K562 (cell line): Measurements from ENCODE around the gene TRUB2. TPM values are rescaled to one million over a fixed set of nuclear protein-coding genes. Genes with fewer than 3 reads are reported as not detected.

ENCODE experiments used
- CBFA2T2 ChIP-seq: fragments of 450-650 bp; conservative IDR thresholded peaks from 2 replicates; pipeline ENCODE4 v1.6.1; 2017; ENCODE audit warnings: mild to moderate bottlenecking
- CBX1 ChIP-seq: sonication (generic); IDR thresholded peaks from 2 replicates; pipeline ENCODE4 v1.6.1; 2016; ENCODE audit warnings: antibody characterized with exemption, low read depth, mild to moderate bottlenecking
- CREM ChIP-seq: IDR thresholded peaks from 2 replicates; pipeline ENCODE4 v1.6.1; 2014; ENCODE audit warnings: antibody characterized with exemption, low read depth
- KAT7 ChIP-seq: sonication (generic); formaldehyde crosslinking; IDR thresholded peaks from 2 replicates; pipeline ENCODE4 v1.8.0; 2022; ENCODE audit warnings: missing genetic modification reagents, mild to moderate bottlenecking, borderline replicate concordance
- KAT8 ChIP-seq: fragments of 450-650 bp; IDR thresholded peaks from 2 replicates; pipeline ENCODE4 v1.6.1; 2016; ENCODE audit warnings: low read depth, mild to moderate bottlenecking
- NFATC3 ChIP-seq: fragments of 450-650 bp; IDR thresholded peaks from 2 replicates; pipeline ENCODE4 v1.6.1; 2017; ENCODE audit warnings: mild to moderate bottlenecking
- NR2C1 ChIP-seq, 2 experiments: fragments of 450-650 bp; IDR thresholded peaks; 2 replicates each; pipeline ENCODE4 v1.6.1; 2017; ENCODE audit warnings: mild to moderate bottlenecking in 2 of 2, antibody characterized with exemption in 1 of 2, inconsistent platforms in 1 of 2, missing compliant biosample characterization in 1 of 2, missing genetic modification characterization in 1 of 2
- PHF20 ChIP-seq: fragments of 450-650 bp; IDR thresholded peaks from 2 replicates; pipeline ENCODE4 v1.6.1; 2018; ENCODE audit not compliant: partially characterized antibody
- POLR2B ChIP-seq: fragments of 450-650 bp; IDR thresholded peaks from 2 replicates; pipeline ENCODE4 v1.6.1; 2018; ENCODE audit warnings: low read depth; ENCODE audit not compliant: partially characterized antibody
- SIX5 ChIP-seq, 2 experiments: IDR thresholded peaks; 2 replicates each; pipeline ENCODE4 v1.6.1; 2011; ENCODE audit warnings: low read length in 2 of 2, borderline replicate concordance in 1 of 2, low read depth in 1 of 2, mild to moderate bottlenecking in 1 of 2, moderate library complexity in 1 of 2; ENCODE audit not compliant: insufficient read depth in 1 of 2
- SMAD1 ChIP-seq: fragments of 150-350 bp; IDR thresholded peaks from 2 replicates; pipeline ENCODE4 v1.6.1; 2014; ENCODE audit warnings: low read length, low read depth; ENCODE audit not compliant: partially characterized antibody
- SNRNP70 ChIP-seq: fragments of 200-400 bp; formaldehyde crosslinking; optimal IDR thresholded peaks from 2 replicates; pipeline ENCODE3; 2017; ENCODE audit warnings: low read depth, low read length
- TAF7 ChIP-seq: fragments of 450-650 bp; IDR thresholded peaks from 2 replicates; pipeline ENCODE4 v1.6.1; 2016; ENCODE audit warnings: missing genetic modification characterization, missing compliant biosample characterization
- TEAD1 ChIP-seq, 2 experiments: fragments of 450-650 bp in 1 of 2; sonication (generic) in 1 of 2; formaldehyde crosslinking; IDR thresholded peaks; 2 replicates each; pipeline versions ENCODE4 v1.4.0 to v1.8.0; 2020 to 2022; ENCODE audit warnings: mild to moderate bottlenecking in 2 of 2, missing genetic modification reagents in 1 of 2
- ZC3H8 ChIP-seq: fragments of 450-650 bp; IDR thresholded peaks from 2 replicates; pipeline ENCODE4 v1.6.1; 2017
- ZNF717 ChIP-seq: fragments of 250-450 bp; sonication (Bioruptor Pico); IDR thresholded peaks from 2 replicates; pipeline ENCODE4 v1.5.0; 2021
- ZNF778 ChIP-seq: fragments of 450-650 bp; formaldehyde crosslinking; IDR thresholded peaks from 2 replicates; pipeline ENCODE4 v1.4.0; 2020; ENCODE audit warnings: mild to moderate bottlenecking, moderate library complexity
- polyA plus RNA-seq, 8 experiments: library from polyadenylated mRNA; depleted of rRNA in 4 of 8; stranded (reverse) in 5 of 8; unstranded in 3 of 8; fragments of >200 nt; fragmentation: Nextera tagmentation in 2 of 8; fragmentation: Illumina TruSeq in 1 of 8; extraction: Ambion mirVana in 2 of 8; extraction: Trizol in 1 of 8; gene quantifications; 2 replicates each; pipeline versions ENCODE4 v1.2.1 to v1.2.3, GENCODE V29; 2011 to 2014; ENCODE audit warnings: inconsistent platforms in 1 of 8, missing spikeins in 1 of 8
- total RNA-seq, 7 experiments: library from RNA; depleted of rRNA in 6 of 7; stranded (reverse); fragments of >200 nt in 6 of 7; fragmentation: Illumina TruSeq in 2 of 7; extraction: Trizol in 2 of 7; gene quantifications; 2 replicates each; pipeline versions ENCODE4 v1.2.1 to v1.2.3, GENCODE V29; 2011 to 2021; ENCODE audit warnings: low replicate concordance in 1 of 7
- TF ChIP-seq, protein P1 (sequence below): fragments of 250-450 bp; sonication (Bioruptor Pico); IDR thresholded peaks from 2 replicates; pipeline ENCODE4 v1.8.0; 2022; ENCODE audit warnings: inconsistent platforms, mild to moderate bottlenecking, moderate library complexity, borderline replicate concordance
- TF ChIP-seq, protein P2 (sequence below): fragments of 250-450 bp; sonication (Bioruptor Pico); IDR thresholded peaks from 2 replicates; pipeline ENCODE4 v1.9.0; 2021; ENCODE audit warnings: mild to moderate bottlenecking, inconsistent platforms
- TF ChIP-seq, protein P3 (sequence below): fragments of 450-650 bp; formaldehyde crosslinking; IDR thresholded peaks from 2 replicates; pipeline ENCODE4 v1.4.0; 2020; ENCODE audit warnings: mild to moderate bottlenecking, moderate library complexity
- TF ChIP-seq, protein P4 (sequence below), 3 experiments: fragments of 200-800 bp in 1 of 3; sonication (Bioruptor generic) in 1 of 3; sonication (generic) in 1 of 3; formaldehyde crosslinking in 1 of 3; IDR thresholded peaks; 2 replicates each; pipeline versions ENCODE4 v1.6.1 to v1.8.0; 2016 to 2022; ENCODE audit warnings: mild to moderate bottlenecking in 2 of 3, missing compliant biosample characterization in 2 of 3, missing genetic modification characterization in 2 of 3, missing genetic modification reagents in 1 of 3

The TRUB2 gene
- total and polyA plus RNA-seq, 9 of the 15 experiments (the other 6 are each of a cell fraction or from before 2014, with no cell fraction given): 9.3 to 110 (median 63.0) TPM

DNA sequence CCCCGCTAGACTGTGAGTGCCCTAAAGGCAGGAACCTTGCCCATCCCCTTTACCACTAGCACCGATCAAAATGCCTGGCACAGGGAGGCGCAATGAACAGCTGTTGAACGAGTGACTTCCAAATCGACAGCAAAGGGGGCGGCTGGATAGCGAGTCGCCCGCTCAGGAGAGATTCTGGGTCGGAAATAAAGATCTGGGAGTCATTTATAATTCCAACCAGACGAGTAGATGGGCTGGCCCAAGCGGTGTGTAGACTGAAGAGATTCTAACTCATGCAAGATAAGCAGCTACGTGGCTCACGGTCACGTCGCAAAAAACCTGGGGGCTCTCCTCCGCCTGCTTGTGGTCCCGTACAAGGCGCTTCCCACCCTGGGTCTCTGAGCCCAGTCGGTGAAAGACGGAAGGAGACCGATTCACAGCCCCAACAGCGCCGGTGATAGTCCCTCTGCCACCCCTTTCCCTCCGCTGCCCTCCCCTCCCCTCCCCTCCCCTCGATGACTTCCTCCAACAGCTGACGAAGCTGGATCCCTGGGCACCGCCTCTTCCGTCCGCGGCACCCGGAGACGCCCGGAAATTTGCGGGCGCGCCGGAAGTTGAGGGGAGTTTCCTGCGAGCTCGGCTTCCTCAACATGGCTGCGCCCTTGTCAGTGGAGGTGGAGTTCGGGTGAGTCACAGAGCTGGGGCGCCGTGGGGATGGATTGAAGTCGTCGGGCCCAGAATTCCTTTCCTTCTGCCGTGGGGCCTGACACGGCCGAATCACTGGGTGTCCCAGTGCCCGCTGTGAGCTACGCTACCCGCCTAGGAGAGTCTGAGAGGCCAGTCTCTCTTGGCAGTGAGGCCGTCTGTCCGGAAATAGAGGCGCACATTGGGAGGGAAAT is 48.7 kb upstream of the TRUB2 start, which contains the start of gene URM1 (continued):
- TF ChIP-seq TEAD1 (CRISPR knock-in tag; IDR thresholded peaks at IDR 0.05) (no peak), NR2C1 (IDR thresholded peaks at IDR 0.05) (no peak), NR2C1 (tag; IDR thresholded peaks at IDR 0.05) (0 out of 2 replicates have a peak, but pooled peaks have one; percentile 33), ZNF778 (CRISPR knock-in tag) (no peak), CBX1 (no peak), ZNF717 (CRISPR knock-in tag) (no peak), PHF20 (peak; percentile 99), TAF7 (tag) (peak; percentile 21; the same call in 1 of the 2 replicates), SIX5 (IDR thresholded peaks at IDR 0.05; ENCODE audit: borderline replicate concordance in 1 of 2, insufficient read depth in 1 of 2, low read depth in 1 of 2, low read length in 2 of 2) (no peak), CBFA2T2 (no peak), ZC3H8 (no peak), KAT8 (0 out of 2 replicates have a peak, but pooled peaks have one; percentile 56), SMAD1 (peak; percentile 64), SNRNP70 (no peak), NFATC3 (no peak), CREM (peak; percentile 75), KAT7 (CRISPR knock-in tag) (0 out of 2 replicates have a peak, but pooled peaks have one; percentile 38), POLR2B (peak; percentile 79)
- TF ChIP-seq, protein P1, sequence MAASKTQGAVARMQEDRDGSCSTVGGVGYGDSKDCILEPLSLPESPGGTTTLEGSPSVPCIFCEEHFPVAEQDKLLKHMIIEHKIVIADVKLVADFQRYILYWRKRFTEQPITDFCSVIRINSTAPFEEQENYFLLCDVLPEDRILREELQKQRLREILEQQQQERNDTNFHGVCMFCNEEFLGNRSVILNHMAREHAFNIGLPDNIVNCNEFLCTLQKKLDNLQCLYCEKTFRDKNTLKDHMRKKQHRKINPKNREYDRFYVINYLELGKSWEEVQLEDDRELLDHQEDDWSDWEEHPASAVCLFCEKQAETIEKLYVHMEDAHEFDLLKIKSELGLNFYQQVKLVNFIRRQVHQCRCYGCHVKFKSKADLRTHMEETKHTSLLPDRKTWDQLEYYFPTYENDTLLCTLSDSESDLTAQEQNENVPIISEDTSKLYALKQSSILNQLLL (CRISPR knock-in tag): no peak
- TF ChIP-seq, protein P2, sequence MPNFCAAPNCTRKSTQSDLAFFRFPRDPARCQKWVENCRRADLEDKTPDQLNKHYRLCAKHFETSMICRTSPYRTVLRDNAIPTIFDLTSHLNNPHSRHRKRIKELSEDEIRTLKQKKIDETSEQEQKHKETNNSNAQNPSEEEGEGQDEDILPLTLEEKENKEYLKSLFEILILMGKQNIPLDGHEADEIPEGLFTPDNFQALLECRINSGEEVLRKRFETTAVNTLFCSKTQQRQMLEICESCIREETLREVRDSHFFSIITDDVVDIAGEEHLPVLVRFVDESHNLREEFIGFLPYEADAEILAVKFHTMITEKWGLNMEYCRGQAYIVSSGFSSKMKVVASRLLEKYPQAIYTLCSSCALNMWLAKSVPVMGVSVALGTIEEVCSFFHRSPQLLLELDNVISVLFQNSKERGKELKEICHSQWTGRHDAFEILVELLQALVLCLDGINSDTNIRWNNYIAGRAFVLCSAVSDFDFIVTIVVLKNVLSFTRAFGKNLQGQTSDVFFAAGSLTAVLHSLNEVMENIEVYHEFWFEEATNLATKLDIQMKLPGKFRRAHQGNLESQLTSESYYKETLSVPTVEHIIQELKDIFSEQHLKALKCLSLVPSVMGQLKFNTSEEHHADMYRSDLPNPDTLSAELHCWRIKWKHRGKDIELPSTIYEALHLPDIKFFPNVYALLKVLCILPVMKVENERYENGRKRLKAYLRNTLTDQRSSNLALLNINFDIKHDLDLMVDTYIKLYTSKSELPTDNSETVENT (CRISPR knock-in tag): no peak
- TF ChIP-seq, protein P3, sequence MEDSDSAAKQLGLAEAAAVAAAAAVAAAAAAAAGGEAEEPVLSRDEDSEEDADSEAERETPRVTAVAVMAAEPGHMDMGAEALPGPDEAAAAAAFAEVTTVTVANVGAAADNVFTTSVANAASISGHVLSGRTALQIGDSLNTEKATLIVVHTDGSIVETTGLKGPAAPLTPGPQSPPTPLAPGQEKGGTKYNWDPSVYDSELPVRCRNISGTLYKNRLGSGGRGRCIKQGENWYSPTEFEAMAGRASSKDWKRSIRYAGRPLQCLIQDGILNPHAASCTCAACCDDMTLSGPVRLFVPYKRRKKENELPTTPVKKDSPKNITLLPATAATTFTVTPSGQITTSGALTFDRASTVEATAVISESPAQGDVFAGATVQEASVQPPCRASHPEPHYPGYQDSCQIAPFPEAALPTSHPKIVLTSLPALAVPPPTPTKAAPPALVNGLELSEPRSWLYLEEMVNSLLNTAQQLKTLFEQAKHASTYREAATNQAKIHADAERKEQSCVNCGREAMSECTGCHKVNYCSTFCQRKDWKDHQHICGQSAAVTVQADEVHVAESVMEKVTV (CRISPR knock-in tag): no peak
- TF ChIP-seq, protein P4, sequence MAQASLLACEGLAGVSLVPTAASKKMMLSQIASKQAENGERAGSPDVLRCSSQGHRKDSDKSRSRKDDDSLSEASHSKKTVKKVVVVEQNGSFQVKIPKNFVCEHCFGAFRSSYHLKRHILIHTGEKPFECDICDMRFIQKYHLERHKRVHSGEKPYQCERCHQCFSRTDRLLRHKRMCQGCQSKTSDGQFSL (CRISPR knock-in tag; IDR thresholded peaks at IDR 0.05): no peak
- TF ChIP-seq, protein P4 (tag; IDR thresholded peaks at IDR 0.05): peak in 1 of 2 experiments; percentile 43; a peak in 1 of 4 replicates
